Keratinocyte (primary cell): Measurements from ENCODE around the gene ALG12. TPM values are rescaled to one million over a fixed set of nuclear protein-coding genes. Genes with fewer than 3 reads are reported as not detected.

Source experiments
- DNase-seq: peaks from one replicate; pipeline ENCODE4 v3.0.0-alpha.2; 2011; ENCODE audit warnings: low read depth, missing footprints, low spot score
- FAIRE-seq: peaks from 2 replicates; lab custom pipeline; 2011; peaks lifted over from hg19 to GRCh38; lab: Jason Lieb, UNC
- H2AFZ ChIP-seq: 2 replicates; pipeline ENCODE4 v1.6.0; 2012; ENCODE audit warnings: low read length, control low read depth, inconsistent platforms; ENCODE audit not compliant: control insufficient read depth
- H3K27ac ChIP-seq: 2 replicates; pipeline ENCODE4 v1.5.1; 2011; ENCODE audit warnings: low read length; ENCODE audit not compliant: control insufficient read depth, insufficient read depth
- H3K27me3 ChIP-seq: 3 replicates; pipeline ENCODE4 v1.6.0; 2011; ENCODE audit warnings: low read length; ENCODE audit not compliant: control insufficient read depth, insufficient read depth; ENCODE audit errors: extremely low read depth
- H3K36me3 ChIP-seq, 2 experiments: 2 replicates in 1 of 2; 3 replicates in 1 of 2; pipeline ENCODE4 v1.5.1; 2011; ENCODE audit warnings: low read length in 2 of 2, mild to moderate bottlenecking in 1 of 2; ENCODE audit not compliant: control insufficient read depth in 2 of 2, insufficient read depth in 2 of 2; ENCODE audit errors: extremely low read depth in 1 of 2
- H3K4me1 ChIP-seq: 3 replicates; pipeline ENCODE4 v1.5.1; 2011; ENCODE audit warnings: low read length; ENCODE audit not compliant: control insufficient read depth, insufficient read depth; ENCODE audit errors: extremely low read depth
- H3K4me2 ChIP-seq: 3 replicates; pipeline ENCODE4 v1.6.0; 2011; ENCODE audit warnings: low read depth, low read length; ENCODE audit not compliant: control insufficient read depth, insufficient read depth; ENCODE audit errors: extremely low read depth
- H3K4me3 ChIP-seq, 3 experiments: fragments of 200-600 bp in 1 of 3; sonication (generic) in 1 of 3; 2 replicates in 2 of 3; 3 replicates in 1 of 3; pipeline ENCODE4 v1.5.1; 2011 to 2016; ENCODE audit warnings: low read length in 3 of 3, mild to moderate bottlenecking in 3 of 3, control low read depth in 2 of 3, inconsistent platforms in 1 of 3, low read depth in 1 of 3, mixed read lengths in 1 of 3, mixed run types in 1 of 3, moderate library complexity in 1 of 3; ENCODE audit not compliant: control insufficient read depth in 2 of 3, insufficient read depth in 2 of 3; ENCODE audit errors: extremely low read depth in 1 of 3
- H3K79me2 ChIP-seq: 2 replicates; pipeline ENCODE4 v1.6.0; 2012; ENCODE audit warnings: low read length; ENCODE audit not compliant: control insufficient read depth, insufficient read depth
- H3K9ac ChIP-seq: 3 replicates; pipeline ENCODE4 v1.6.0; 2011; ENCODE audit warnings: low read length; ENCODE audit not compliant: control insufficient read depth, insufficient read depth; ENCODE audit errors: extremely low read depth
- H3K9me1 ChIP-seq: 3 replicates; pipeline ENCODE4 v1.6.0; 2011; ENCODE audit warnings: low read length; ENCODE audit not compliant: control insufficient read depth, insufficient read depth; ENCODE audit errors: extremely low read depth
- H3K9me3 ChIP-seq: 2 replicates; pipeline ENCODE4 v1.5.1; 2012; ENCODE audit warnings: low read depth, low read length; ENCODE audit not compliant: control insufficient read depth
- H4K20me1 ChIP-seq: 3 replicates; pipeline ENCODE4 v1.6.0; 2011; ENCODE audit warnings: low read length; ENCODE audit not compliant: control insufficient read depth, insufficient read depth; ENCODE audit errors: extremely low read depth
- CTCF ChIP-seq, 3 experiments: IDR thresholded peaks in 1 of 3; conservative IDR thresholded peaks in 1 of 3; optimal IDR thresholded peaks in 1 of 3; 2 replicates in 2 of 3; 3 replicates in 1 of 3; pipeline versions ENCODE3 to v1.5.1; 2011; ENCODE audit warnings: low read length in 3 of 3, mild to moderate bottlenecking in 3 of 3, moderate library complexity in 2 of 3, control low read depth in 1 of 3, inconsistent platforms in 1 of 3; ENCODE audit not compliant: insufficient read depth in 2 of 3; ENCODE audit errors: extremely low read depth in 1 of 3
- EZH2 ChIP-seq: IDR thresholded peaks from one replicate; pipeline ENCODE4 v1.6.1; 2012; ENCODE audit warnings: inconsistent platforms, mild to moderate bottlenecking, low read length, moderate library complexity
- dilution Hi-C: fragments of 300-500 bp; cut with MboI; formaldehyde crosslinking; loops from one replicate; pipeline ENCODE4 v1.7.0; 2020; ENCODE audit warnings: low sequenced_read_pairs; ENCODE audit not compliant: extremely low pct_ligation_motif_present
- polyA plus RNA-seq, 5 experiments: library from polyadenylated mRNA; depleted of rRNA in 3 of 5; stranded (reverse) in 3 of 5; stranded (forward) in 1 of 5; unstranded in 1 of 5; fragments of >200 nt; gene quantifications; 1 replicate in 1 of 5; 2 replicates in 3 of 5; 3 replicates in 1 of 5; pipeline versions ENCODE4 v1.2.1 to v1.2.3, GENCODE V29; 2011 to 2012; ENCODE audit warnings: missing spikeins in 2 of 5, low read depth in 1 of 5, low replicate concordance in 1 of 5

Gene ALG12
- polyA plus RNA-seq, 1 donor (not counting 4 experiments of a cell fraction or from before 2014, with no cell fraction given), result 6.3 TPM

GRCh38 chr22:49906799-49907290 is 11.4 kb downstream of the ALG12 start:
- Histone ChIP-seq H4K20me1 (no peaks in the 10 kb centered on the region), H3K27me3 (no peaks in the 10 kb centered on the region), H3K4me2 (no peak overlapping the region), H2AFZ (no peak overlapping the region), H3K4me1 (no peaks in the 10 kb centered on the region), H3K79me2 (peaks cover 3% of the 10 kb centered on the region), H3K9ac (no peak overlapping the region), H3K9me1 (no peaks in the 10 kb centered on the region), H3K4me3 (no peak overlapping the region), H3K36me3 (peaks cover 2 to 5% of the 10 kb centered on the region in 2 experiments), H3K9me3 (no peaks in the 10 kb centered on the region), H3K27ac (no peak overlapping the region)
- dilution Hi-C loops, result no loop called here
- DNase-seq (no peak), FAIRE-seq (no peak)
- TF ChIP-seq CTCF (optimal IDR thresholded peaks at IDR 0.05 in 1 of 3, IDR thresholded peaks at IDR 0.05 in 1 of 3, conservative IDR thresholded peaks at IDR 0.05 in 1 of 3; ENCODE audit: extremely low read depth in 1 of 3, insufficient read depth in 2 of 3, low read length in 3 of 3) (no peak), EZH2 (no peak)

- Histone ChIP-seq H3K9me1 (no peaks in the 10 kb centered on the region), H4K20me1 (no peaks in the 10 kb centered on the region), H3K9ac (no peak overlapping the region), H3K27me3 (no peaks in the 10 kb centered on the region), H2AFZ (no peak overlapping the region), H3K4me3 (no peak overlapping the region), H3K36me3 (peaks cover 5 to 9% of the 10 kb centered on the region in 2 experiments), H3K4me1 (no peaks in the 10 kb centered on the region), H3K4me2 (no peak overlapping the region), H3K79me2 (peaks cover 3% of the 10 kb centered on the region), H3K27ac (no peak overlapping the region), H3K9me3 (peaks cover 3% of the 10 kb centered on the region)
- DNase-seq, result no peak
- no peak for FAIRE-seq
- no peak for TF ChIP-seq EZH2
- TF ChIP-seq CTCF (optimal IDR thresholded peaks at IDR 0.05 in 1 of 3, IDR thresholded peaks at IDR 0.05 in 1 of 3, conservative IDR thresholded peaks at IDR 0.05 in 1 of 3; ENCODE audit: extremely low read depth in 1 of 3, insufficient read depth in 2 of 3, low read length in 3 of 3), result no peak
- dilution Hi-C loops, result no loop called here
Measured at GRCh38 chr22:49906071-49906798, 12.0 kb downstream of the ALG12 start.
